Left ventricle myocardium inferior (tissue), 1 donor: ENCODE measurements around the gene PHF19. TPM values are rescaled to one million over a fixed set of nuclear protein-coding genes. Genes with fewer than 3 reads are reported as not detected.

ENCODE experiments used
- DNase-seq: peaks from one replicate; pipeline ENCODE4 v3.0.0-alpha.2; 2020
- H3K27ac ChIP-seq: fragments of 200-600 bp; replicated peaks from 2 replicates; pipeline ENCODE4 v1.8.0; 2021
- H3K27me3 ChIP-seq: fragments of 200-600 bp; 2 replicates; pipeline ENCODE4 v1.8.0; 2021; ENCODE audit warnings: low read depth
- H3K36me3 ChIP-seq: fragments of 200-600 bp; 2 replicates; pipeline ENCODE4 v1.8.0; 2021
- H3K4me1 ChIP-seq: fragments of 200-600 bp; 2 replicates; pipeline ENCODE4 v1.8.0; 2021
- H3K4me3 ChIP-seq: fragments of 200-600 bp; 2 replicates; pipeline ENCODE4 v1.8.0; 2021; ENCODE audit warnings: mild to moderate bottlenecking, moderate library complexity
- H3K9me3 ChIP-seq: fragments of 200-600 bp; replicated peaks from 2 replicates; pipeline ENCODE4 v1.8.0; 2021
- CTCF ChIP-seq: fragments of 200-600 bp; IDR thresholded peaks from 2 replicates; pipeline ENCODE4 v1.8.0; 2021; ENCODE audit warnings: antibody characterized with exemption, mild to moderate bottlenecking, borderline replicate concordance
- intact Hi-C: fragments of 100-400 bp; cut with micrococcal nuclease; formaldehyde crosslinking; loops from one replicate; pipeline ENCODE4 v1.11.0; 2022
- total RNA-seq: library from RNA; stranded (reverse); fragmentation: NEBNext Ultra II Directional; extraction: Animal tissue kit (Norgen Biotek cat#: 25700); gene quantifications from one replicate; pipeline ENCODE4 v1.2.1, GENCODE V29; 2021
- donor health status: DM: no; HTN: yes; CAD: no; lungs with severe emphysema.

Gene PHF19
- total RNA-seq, 1 donor from 2014 or later: 13.0 TPM

- Histone ChIP-seq H3K27me3 (no peaks in the 10 kb centered on the region), H3K4me3 (no peak overlapping the region), H3K4me1 (no peaks in the 10 kb centered on the region), H3K27ac (no peak overlapping the region), H3K9me3 (no peaks in the 10 kb centered on the region), H3K36me3 (peaks cover 18% of the 10 kb centered on the region)
- no peak for TF ChIP-seq CTCF
- DNase-seq: no peak
- intact Hi-C loops: no loop called here
Observed at GRCh38 chr9:120904978-120905301, 28.0 kb upstream of the PHF19 start.

- Histone ChIP-seq H3K4me3 (no peak overlapping the region), H3K27me3 (no peaks in the 10 kb centered on the region), H3K9me3 (no peaks in the 10 kb centered on the region), H3K4me1 (no peaks in the 10 kb centered on the region), H3K27ac (no peak overlapping the region), H3K36me3 (peaks cover 18% of the 10 kb centered on the region)
- intact Hi-C loops: no loop called here
- DNase-seq: no peak
- no peak for TF ChIP-seq CTCF
Observed at GRCh38 chr9:120904061-120904977, 27.3 kb upstream of the PHF19 start.

- intact Hi-C loops: no loop called here
- no peak for DNase-seq
- H3K4me1 ChIP-seq: no peaks in the 10 kb centered on the region
- no peak for TF ChIP-seq CTCF
- no peaks in the 10 kb centered on the region for H3K27me3 ChIP-seq
- no peak overlapping the region for H3K4me3 ChIP-seq
- peaks cover 12% of the 10 kb centered on the region for H3K36me3 ChIP-seq
- no peaks in the 10 kb centered on the region for H3K9me3 ChIP-seq
- H3K27ac ChIP-seq: no peak overlapping the region
Observed at GRCh38 chr9:120902569-120903535, 25.9 kb upstream of the PHF19 start.

GRCh38 chr9:120901755-120902568, 25.0 kb upstream of the PHF19 start:
- H3K4me1 ChIP-seq: peaks cover 8% of the 10 kb centered on the region
- intact Hi-C loops: no loop called here
- no peak for DNase-seq
- no peak overlapping the region for H3K27ac ChIP-seq
- H3K4me3 ChIP-seq: no peak overlapping the region
- no peaks in the 10 kb centered on the region for H3K9me3 ChIP-seq
- no peak for TF ChIP-seq CTCF
- H3K36me3 ChIP-seq: peaks cover 12% of the 10 kb centered on the region
- no peaks in the 10 kb centered on the region for H3K27me3 ChIP-seq

GRCh38 chr9:120900824-120901223, 23.8 kb upstream of the PHF19 start:
- Histone ChIP-seq H3K27me3 (no peaks in the 10 kb centered on the region), H3K27ac (no peak overlapping the region), H3K4me1 (peaks cover 11% of the 10 kb centered on the region), H3K36me3 (peaks cover 12% of the 10 kb centered on the region), H3K9me3 (no peaks in the 10 kb centered on the region), H3K4me3 (no peak overlapping the region)
- TF ChIP-seq CTCF: no peak
- intact Hi-C loops: no loop called here
- no peak for DNase-seq
